ENCODE data around the gene NSG2. TPM values are rescaled to one million over a fixed set of nuclear protein-coding genes. Genes with fewer than 3 reads are reported as not detected.

The NSG2 gene
- total RNA-seq, 4 donors from 2014 or later = 0.94 to 1.9 (median 1.8) TPM; not detected in 1

GRCh38 chr5:174030286-174030685, 15.2 kb upstream of the NSG2 start:
- Histone ChIP-seq H3K27me3 (no peaks in the 10 kb centered on the region), H3K4me3 (no peak overlapping the region), H3K9me3 (peaks cover 0 to 4% (median 0%) of the 10 kb centered on the region in 4 donors), H3K27ac (no peak overlapping the region), H3K36me3 (no peaks in the 10 kb centered on the region), H3K4me1 (no peaks in the 10 kb centered on the region)
- TF ChIP-seq POLR2A (IDR thresholded peaks at IDR 0.05) (no peak), CTCF (IDR thresholded peaks at IDR 0.05) (no peak)
- DNase-seq = no peak

GRCh38 chr5:174044466-174045254, 846 bp upstream of the NSG2 start:
- H3K4me3 ChIP-seq = no peak overlapping the region
- H3K4me1 ChIP-seq = no peaks in the 10 kb centered on the region
- TF ChIP-seq CTCF (IDR thresholded peaks at IDR 0.05) (no peak), POLR2A (IDR thresholded peaks at IDR 0.05) (no peak)
- no peaks in the 10 kb centered on the region for H3K9me3 ChIP-seq
- no peaks in the 10 kb centered on the region for H3K27me3 ChIP-seq
- no peak for DNase-seq
- no peaks in the 10 kb centered on the region for H3K36me3 ChIP-seq
- no peak overlapping the region for H3K27ac ChIP-seq

GRCh38 chr5:174046558-174046957, 1.1 kb downstream of the NSG2 start:
- H3K27me3 ChIP-seq = no peaks in the 10 kb centered on the region

GRCh38 chr5:174047472-174048099, 2.1 kb downstream of the NSG2 start:
- H3K36me3 ChIP-seq = no peaks in the 10 kb centered on the region
- no peak overlapping the region for H3K4me3 ChIP-seq
- no peak for DNase-seq
- TF ChIP-seq POLR2A (IDR thresholded peaks at IDR 0.05) (no peak), CTCF (IDR thresholded peaks at IDR 0.05) (no peak)
- H3K9me3 ChIP-seq = no peaks in the 10 kb centered on the region
- H3K27me3 ChIP-seq = no peaks in the 10 kb centered on the region
- no peak overlapping the region for H3K27ac ChIP-seq
- H3K4me1 ChIP-seq = no peaks in the 10 kb centered on the region

More at GRCh38 chr5:174046558-174046957, 1.1 kb downstream of the NSG2 start:
- H3K4me1 ChIP-seq = no peaks in the 10 kb centered on the region
- no peaks in the 10 kb centered on the region for H3K36me3 ChIP-seq
- H3K27ac ChIP-seq = no peak overlapping the region
- H3K9me3 ChIP-seq = no peaks in the 10 kb centered on the region
- DNase-seq = no peak
- H3K4me3 ChIP-seq = no peak overlapping the region
- TF ChIP-seq CTCF (IDR thresholded peaks at IDR 0.05) (no peak), POLR2A (IDR thresholded peaks at IDR 0.05) (no peak)

- no peak overlapping the region for H3K27ac ChIP-seq
- TF ChIP-seq CTCF (IDR thresholded peaks at IDR 0.05) (no peak), POLR2A (IDR thresholded peaks at IDR 0.05) (no peak)
- no peak overlapping the region for H3K4me3 ChIP-seq
- H3K9me3 ChIP-seq = no peaks in the 10 kb centered on the region
- H3K36me3 ChIP-seq = no peaks in the 10 kb centered on the region
- H3K27me3 ChIP-seq = no peaks in the 10 kb centered on the region
- no peak for DNase-seq
- no peaks in the 10 kb centered on the region for H3K4me1 ChIP-seq
These were observed 7.1 kb downstream of the NSG2 start for GRCh38 chr5:174052636-174053035.
